Measurements from ENCODE around the gene ARHGAP30.
"Not testable (repeated sequence)": the region's sequence is repeated elsewhere in the genome, so short reads cannot be mapped to it uniquely, and the experiment has no call there.

Gene ARHGAP30, protein sequence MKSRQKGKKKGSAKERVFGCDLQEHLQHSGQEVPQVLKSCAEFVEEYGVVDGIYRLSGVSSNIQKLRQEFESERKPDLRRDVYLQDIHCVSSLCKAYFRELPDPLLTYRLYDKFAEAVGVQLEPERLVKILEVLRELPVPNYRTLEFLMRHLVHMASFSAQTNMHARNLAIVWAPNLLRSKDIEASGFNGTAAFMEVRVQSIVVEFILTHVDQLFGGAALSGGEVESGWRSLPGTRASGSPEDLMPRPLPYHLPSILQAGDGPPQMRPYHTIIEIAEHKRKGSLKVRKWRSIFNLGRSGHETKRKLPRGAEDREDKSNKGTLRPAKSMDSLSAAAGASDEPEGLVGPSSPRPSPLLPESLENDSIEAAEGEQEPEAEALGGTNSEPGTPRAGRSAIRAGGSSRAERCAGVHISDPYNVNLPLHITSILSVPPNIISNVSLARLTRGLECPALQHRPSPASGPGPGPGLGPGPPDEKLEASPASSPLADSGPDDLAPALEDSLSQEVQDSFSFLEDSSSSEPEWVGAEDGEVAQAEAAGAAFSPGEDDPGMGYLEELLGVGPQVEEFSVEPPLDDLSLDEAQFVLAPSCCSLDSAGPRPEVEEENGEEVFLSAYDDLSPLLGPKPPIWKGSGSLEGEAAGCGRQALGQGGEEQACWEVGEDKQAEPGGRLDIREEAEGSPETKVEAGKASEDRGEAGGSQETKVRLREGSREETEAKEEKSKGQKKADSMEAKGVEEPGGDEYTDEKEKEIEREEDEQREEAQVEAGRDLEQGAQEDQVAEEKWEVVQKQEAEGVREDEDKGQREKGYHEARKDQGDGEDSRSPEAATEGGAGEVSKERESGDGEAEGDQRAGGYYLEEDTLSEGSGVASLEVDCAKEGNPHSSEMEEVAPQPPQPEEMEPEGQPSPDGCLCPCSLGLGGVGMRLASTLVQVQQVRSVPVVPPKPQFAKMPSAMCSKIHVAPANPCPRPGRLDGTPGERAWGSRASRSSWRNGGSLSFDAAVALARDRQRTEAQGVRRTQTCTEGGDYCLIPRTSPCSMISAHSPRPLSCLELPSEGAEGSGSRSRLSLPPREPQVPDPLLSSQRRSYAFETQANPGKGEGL

DNA sequence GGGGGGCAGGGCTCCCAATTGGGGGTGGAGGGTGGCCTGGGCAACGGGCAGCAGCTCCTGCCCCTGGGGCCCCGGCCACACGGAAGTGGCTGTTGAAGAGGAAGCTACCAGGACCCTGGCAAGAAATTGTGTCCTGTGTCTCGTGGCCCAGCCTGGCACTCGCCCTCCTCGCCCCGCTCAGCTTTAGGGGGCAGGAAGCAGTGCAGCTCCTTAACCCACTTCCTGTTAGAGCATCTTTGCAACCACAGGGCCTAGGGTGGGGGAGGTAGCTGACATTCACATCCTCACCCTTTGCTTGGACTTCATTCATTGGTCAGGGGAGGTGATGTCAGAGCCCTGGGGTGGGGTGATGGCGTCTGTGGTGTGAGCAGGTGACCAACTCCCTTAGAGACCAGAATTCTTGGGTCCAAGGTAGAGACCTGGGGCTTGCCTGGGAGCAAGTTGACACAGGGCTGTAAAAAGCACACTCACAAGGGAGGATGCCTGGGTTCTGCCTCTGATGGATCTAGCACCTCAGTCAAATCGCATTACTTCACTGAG lies at the start of gene ARHGAP30:
TSS of gene ARHGAP30 (minus strand) at position 161 of the 540 bp plus-strand sequence. CDS start 267 bp downstream, outside the sequence.
- no peak for DNase-seq

GRCh38 chr1:161117759-161118581 lies 48.3 kb upstream of the ARHGAP30 start, which contains the start of the genes NIT1 and PFDN2:
TSS of gene NIT1 (plus strand) at chr1:161118105. CDS start at chr1:161118177, 72 bp downstream.
TSS of gene PFDN2 (minus strand) at chr1:161118037. CDS start at chr1:161118026, 11 bp downstream.
- peak; percentile 76 for DNase-seq

DNA sequence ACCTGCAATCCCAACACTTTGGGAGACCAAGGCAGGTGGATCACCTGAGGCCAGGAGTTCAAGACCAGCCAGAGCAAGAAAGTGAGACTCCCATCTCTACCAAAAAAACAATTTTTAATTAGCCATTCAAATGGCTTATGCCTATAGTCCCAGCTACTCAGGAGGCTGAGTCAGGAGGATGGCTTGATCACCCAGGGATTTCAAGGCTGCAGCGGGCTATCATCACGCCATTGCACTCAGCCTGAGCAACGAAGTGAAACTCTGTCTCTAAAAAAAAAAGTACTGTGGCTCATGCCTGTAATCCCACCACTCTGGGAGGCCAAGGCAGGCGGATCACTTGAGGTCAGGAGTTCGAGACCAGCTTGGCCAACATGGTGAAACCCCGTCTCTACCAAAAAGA lies 46.3 kb upstream of the ARHGAP30 start:
- DNase-seq = not testable (repeated sequence)

DNA sequence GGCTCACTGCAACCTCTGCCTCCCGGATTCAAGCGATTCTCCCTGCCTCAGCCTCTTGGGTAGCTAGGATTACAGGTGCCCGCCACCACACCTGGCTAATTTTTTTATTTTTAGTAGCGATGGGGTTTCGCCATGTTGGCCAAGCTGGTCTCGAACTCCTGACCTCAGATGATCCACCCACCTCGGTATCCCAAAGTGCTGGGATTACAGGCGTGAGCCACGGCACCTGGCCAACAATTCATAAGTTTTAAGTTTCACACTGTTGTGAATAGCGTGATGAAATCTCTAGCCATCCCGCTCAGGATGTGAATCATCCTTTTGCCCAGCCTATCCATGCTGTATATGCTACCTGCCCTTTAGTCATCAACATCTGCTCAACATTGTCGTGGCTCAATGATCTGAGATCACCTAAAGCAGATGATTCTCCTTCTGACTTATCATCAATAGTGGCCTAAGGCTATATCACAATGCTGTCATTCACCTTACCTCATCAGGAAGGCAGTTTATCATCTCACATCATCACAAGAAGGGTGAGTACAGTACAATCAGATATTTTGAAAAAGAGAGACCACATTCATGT lies 45.5 kb upstream of the ARHGAP30 start:
- no peak for DNase-seq

- no peak for DNase-seq
Measured at GRCh38 chr1:161114556-161114955, 44.9 kb upstream of the ARHGAP30 start.

DNA sequence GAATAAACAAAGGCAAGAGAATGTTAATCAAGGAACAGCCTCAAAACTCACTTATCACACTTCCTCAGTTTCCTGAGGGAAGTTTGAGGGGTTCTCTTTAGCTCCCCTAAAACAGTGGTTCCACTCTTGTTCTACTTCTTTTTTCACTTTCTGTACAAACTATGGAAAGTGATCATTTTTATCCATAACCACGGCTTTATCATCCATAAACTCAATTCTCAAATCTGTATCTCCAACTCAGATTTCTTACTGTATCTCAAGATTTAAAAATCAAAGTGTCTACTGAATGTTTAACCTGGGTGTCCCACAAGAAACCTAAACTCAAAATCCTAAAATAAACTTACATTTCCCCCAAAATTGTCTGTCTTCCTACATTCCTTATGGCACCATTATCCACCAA lies 44.2 kb upstream of the ARHGAP30 start:
- DNase-seq = no peak

GRCh38 chr1:161111527-161111926 lies 41.8 kb upstream of the ARHGAP30 start:
- no peak for DNase-seq

GRCh38 chr1:161111117-161111516 lies 41.4 kb upstream of the ARHGAP30 start:
- DNase-seq = no peak

GRCh38 chr1:161106431-161106830 lies 36.7 kb upstream of the ARHGAP30 start:
- DNase-seq = no peak

DNA sequence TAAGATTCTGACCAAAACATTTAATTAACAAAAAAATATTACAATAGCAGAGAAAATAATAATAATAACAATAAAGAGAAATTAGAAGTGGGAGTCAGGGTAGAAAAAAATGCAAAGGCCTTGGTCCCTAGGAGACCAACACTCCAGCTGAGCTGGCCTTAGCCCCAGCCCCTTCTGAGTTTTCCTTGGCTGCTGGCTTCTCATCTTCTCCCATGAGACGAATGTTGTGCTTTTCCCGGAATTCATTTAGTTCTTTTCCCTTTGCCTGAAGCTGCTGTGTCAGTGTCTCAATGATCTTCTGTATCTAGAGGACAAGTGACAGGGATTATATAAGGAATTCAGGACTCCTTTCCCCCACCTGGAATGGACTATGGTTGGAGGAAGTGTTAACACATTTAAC lies 30.9 kb upstream of the ARHGAP30 start:
- DNase-seq = no peak

DNA sequence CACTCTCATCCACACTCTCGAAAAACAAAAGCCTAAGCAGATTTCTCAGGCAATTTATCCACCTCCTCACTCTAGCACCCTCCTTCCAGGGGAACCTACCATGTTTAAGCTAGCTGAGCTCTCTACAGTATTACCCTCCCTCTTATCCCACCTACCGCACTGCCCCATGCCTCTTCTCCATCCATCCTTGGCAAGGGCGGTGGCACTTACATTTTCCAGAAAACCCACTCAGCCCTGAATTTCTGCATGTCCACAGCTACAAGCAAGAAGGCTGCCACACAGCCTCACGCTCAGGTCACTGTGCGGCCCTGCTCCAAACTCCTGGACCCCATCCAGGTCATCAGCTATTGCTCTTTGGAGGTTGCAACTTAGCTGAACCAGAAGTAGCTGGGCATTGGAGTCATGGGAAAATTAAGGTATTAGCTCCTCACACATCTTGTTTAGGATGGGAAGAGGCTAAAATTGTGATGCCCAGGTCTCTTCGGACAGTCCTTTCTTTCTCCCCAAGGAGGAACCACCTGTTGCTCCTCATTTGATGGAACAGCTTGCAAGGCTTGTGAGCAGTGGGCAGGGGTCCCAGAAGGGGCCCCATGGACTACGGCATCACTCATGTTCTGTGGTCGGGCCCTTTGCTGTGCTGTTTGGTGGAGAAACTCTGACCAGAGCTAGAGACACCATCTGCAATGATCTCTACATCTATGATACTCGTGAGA lies 29.6 kb upstream of the ARHGAP30 start:
- DNase-seq = no peak

- peak; percentile 80 for DNase-seq
Measured at GRCh38 chr1:161098210-161099068, 28.7 kb upstream of the ARHGAP30 start, which contains the start of gene KLHDC9. TSS of gene KLHDC9 (plus strand) at chr1:161098361. CDS start at chr1:161098536, 175 bp downstream.

DNA sequence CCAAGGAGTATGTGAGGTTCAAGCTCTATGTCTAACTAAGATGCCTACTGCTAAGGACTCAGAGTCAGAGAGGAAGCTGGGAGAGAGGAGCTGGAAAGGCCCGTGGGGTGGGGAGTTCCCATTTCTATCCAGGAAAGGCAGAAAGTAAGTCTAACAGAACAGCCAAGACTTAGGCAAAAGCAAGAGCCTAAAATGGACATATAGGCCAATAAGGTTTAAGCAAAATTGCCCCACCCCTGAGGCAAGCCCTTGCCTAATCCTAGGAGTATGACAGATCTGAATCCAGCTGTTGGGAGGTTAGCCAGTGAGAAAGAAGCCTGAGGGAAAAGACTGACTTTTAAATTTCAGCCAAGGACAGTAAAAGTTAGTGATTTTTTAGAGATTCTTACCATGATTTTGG lies 26.8 kb upstream of the ARHGAP30 start:
- DNase-seq = no peak

GRCh38 chr1:161096015-161096414 lies 26.3 kb upstream of the ARHGAP30 start:
- no peak for DNase-seq

GRCh38 chr1:161095230-161095629 lies 25.5 kb upstream of the ARHGAP30 start:
- DNase-seq = no peak

DNA sequence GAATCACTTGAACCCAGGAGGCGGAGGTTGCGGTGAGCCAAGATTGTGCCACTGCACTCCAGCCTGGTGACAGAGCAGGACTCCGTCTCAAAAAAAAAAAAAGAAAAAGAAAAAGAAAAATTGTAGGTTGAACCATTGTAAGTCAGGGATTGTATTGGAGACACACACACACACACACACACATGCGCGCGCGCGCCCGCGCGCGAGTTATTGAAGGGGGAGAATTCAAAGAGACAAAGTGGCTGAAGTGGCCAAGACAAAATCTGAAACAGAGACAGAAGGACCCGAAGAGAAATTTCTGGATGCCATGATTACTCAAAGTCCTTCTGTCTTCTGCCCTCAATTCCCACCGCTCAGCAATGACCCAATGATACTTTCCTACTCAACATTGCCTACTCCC lies 24.8 kb upstream of the ARHGAP30 start:
- no peak for DNase-seq

DNA sequence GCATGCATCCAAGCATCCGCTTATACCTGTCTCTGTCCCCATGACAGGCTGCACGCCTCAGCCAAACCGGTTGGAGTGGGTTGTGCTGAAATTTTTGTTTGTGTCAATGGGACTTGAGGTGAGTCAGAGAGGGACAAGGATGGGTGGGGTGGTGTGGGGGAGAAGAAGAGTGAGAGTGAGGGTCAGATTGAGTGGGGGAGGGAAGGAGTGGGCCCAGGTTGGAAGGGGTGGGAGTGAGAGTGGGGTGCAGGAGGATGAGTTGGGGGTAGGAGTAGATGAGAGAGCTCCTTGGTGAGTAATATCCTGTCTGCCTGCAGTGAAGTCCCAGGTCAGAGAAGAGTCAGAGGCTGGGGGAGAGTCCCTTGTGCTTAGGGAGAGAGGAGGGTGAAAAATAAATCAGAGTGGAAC lies 22.9 kb upstream of the ARHGAP30 start:
- DNase-seq = no peak

DNA sequence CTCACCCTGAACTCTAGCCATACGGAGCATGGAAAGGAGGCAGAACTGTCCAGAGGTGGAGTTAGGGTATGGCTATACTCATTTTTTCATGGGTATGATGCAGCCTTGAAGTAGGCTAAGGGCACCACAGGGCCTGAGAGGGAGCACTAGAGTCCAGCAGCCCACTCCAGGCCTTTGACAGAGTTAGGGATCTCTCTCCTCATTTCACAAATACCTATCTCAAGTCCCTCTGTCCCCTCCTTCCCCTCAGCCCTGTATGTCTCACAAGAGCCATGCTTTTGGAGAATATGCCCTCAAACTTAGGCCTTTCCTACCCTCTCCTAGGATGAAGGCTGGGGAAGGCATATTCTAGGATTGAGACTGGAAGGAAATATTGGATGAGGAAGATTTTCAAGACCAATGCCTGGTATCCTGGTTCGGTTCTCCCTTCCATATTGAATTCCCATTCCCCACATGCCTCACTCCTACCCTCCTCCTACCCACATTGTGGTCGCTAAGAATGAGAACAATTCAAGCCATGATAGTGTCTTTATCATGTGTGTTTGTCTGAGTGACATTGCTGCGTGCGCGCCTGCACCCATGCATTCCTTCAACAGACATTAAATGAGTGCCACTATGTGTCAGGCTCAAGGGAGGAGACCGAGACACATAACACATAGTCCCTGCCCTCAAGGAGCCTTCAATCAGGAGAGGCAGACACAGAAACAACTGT lies 22.3 kb upstream of the ARHGAP30 start:
- no peak for DNase-seq

DNA sequence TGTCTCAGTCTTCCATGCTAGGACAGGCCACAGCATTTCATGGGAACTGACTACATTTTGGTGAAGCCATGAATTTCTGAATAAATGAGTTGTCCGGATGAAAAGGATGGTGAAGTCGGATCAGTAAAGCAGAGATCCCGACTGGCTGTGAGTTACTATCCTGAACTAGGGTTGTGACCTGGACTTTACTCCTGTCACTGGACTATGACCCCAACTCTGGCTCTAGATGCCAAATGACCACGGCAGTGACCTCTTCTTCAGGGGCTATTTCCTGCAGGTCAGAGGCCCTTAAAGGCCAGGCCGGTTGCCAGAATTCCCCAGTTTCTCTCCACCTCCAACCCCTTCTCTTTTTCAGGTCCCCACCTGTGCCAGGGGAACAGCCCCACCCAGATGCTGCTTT lies 21.4 kb upstream of the ARHGAP30 start:
- no peak for DNase-seq
